Osteocyte (in vitro differentiated cells): ENCODE measurements around the gene CHST15. TPM values are rescaled to one million over a fixed set of nuclear protein-coding genes. Genes with fewer than 3 reads are reported as not detected.

Experiments used
- DNase-seq: peaks from one replicate; pipeline ENCODE4 v3.0.0; 2021; ENCODE audit warnings: mixed read lengths; ENCODE audit not compliant: unreplicated experiment; ENCODE audit errors: extremely low spot score
- H3K27ac Mint-ChIP-seq: one replicate; pipeline ENCODE4 v1.8.0; 2021; ENCODE audit warnings: mild to moderate bottlenecking, mixed read lengths; ENCODE audit not compliant: unreplicated experiment
- H3K27me3 Mint-ChIP-seq: one replicate; pipeline ENCODE4 v1.8.0; 2021; ENCODE audit warnings: mixed read lengths; ENCODE audit not compliant: unreplicated experiment
- H3K36me3 Mint-ChIP-seq: one replicate; pipeline ENCODE4 v1.8.0; 2021; ENCODE audit warnings: mixed read lengths; ENCODE audit not compliant: unreplicated experiment
- H3K4me1 Mint-ChIP-seq: one replicate; pipeline ENCODE4 v1.8.0; 2021; ENCODE audit warnings: mixed read lengths; ENCODE audit not compliant: unreplicated experiment
- H3K4me3 Mint-ChIP-seq: one replicate; pipeline ENCODE4 v1.8.0; 2021; ENCODE audit warnings: mild to moderate bottlenecking, moderate library complexity, mixed read lengths; ENCODE audit not compliant: unreplicated experiment
- H3K9me3 Mint-ChIP-seq: one replicate; pipeline ENCODE4 v1.8.0; 2021; ENCODE audit warnings: mixed read lengths; ENCODE audit not compliant: unreplicated experiment
- CTCF ChIP-seq: fragments of 200-600 bp; sonication (generic); IDR thresholded peaks from 2 replicates; pipeline ENCODE4 v1.5.0; 2021; ENCODE audit warnings: antibody characterized with exemption, mild to moderate bottlenecking, moderate library complexity
- total RNA-seq: library from RNA; stranded (reverse); gene quantifications from 2 replicates; pipeline ENCODE4 v1.2.1, GENCODE V29; 2021

The CHST15 gene
- total RNA-seq, 1 donor from 2014 or later: 66.3 TPM

- Mint-ChIP-seq H3K27me3 (no peaks in the 10 kb centered on the region), H3K4me3 (no peak overlapping the region), H3K36me3 (peaks cover 6% of the 10 kb centered on the region), H3K27ac (no peak overlapping the region), H3K9me3 (no peaks in the 10 kb centered on the region), H3K4me1 (peaks cover 59% of the 10 kb centered on the region)
- no peak for TF ChIP-seq CTCF
- no peak for DNase-seq
Observed at GRCh38 chr10:123999261-123999660, 94.1 kb downstream of the CHST15 start.

- peak; percentile 42 for DNase-seq
- Mint-ChIP-seq H3K27ac (peak overlapping the region; percentile 81), H3K9me3 (no peaks in the 10 kb centered on the region), H3K27me3 (peaks cover 4% of the 10 kb centered on the region), H3K4me3 (no peak overlapping the region), H3K4me1 (peaks cover 59% of the 10 kb centered on the region), H3K36me3 (peaks cover 4% of the 10 kb centered on the region)
- no peak for TF ChIP-seq CTCF
Observed at GRCh38 chr10:123998197-123999141, 94.9 kb downstream of the CHST15 start.

GRCh38 chr10:123997486-123998196 lies 95.8 kb downstream of the CHST15 start:
- DNase-seq: peak; percentile 82

GRCh38 chr10:123997013-123997412 lies 96.4 kb downstream of the CHST15 start:
- Mint-ChIP-seq H3K27ac (peak overlapping the region; percentile 91), H3K36me3 (peaks cover 4% of the 10 kb centered on the region), H3K9me3 (no peaks in the 10 kb centered on the region), H3K4me3 (no peak overlapping the region), H3K27me3 (peaks cover 5% of the 10 kb centered on the region), H3K4me1 (peaks cover 59% of the 10 kb centered on the region)
- TF ChIP-seq CTCF: no peak
- no peak for DNase-seq

More at GRCh38 chr10:123997486-123998196, 95.8 kb downstream of the CHST15 start:
- H3K36me3 Mint-ChIP-seq: peaks cover 4% of the 10 kb centered on the region
- no peak overlapping the region for H3K4me3 Mint-ChIP-seq
- no peak for TF ChIP-seq CTCF
- peaks cover 59% of the 10 kb centered on the region for H3K4me1 Mint-ChIP-seq
- H3K27me3 Mint-ChIP-seq: peaks cover 5% of the 10 kb centered on the region
- H3K9me3 Mint-ChIP-seq: no peaks in the 10 kb centered on the region
- peak overlapping the region; percentile 91 for H3K27ac Mint-ChIP-seq

GRCh38 chr10:123996302-123996701 lies 97.1 kb downstream of the CHST15 start:
- TF ChIP-seq CTCF: no peak
- Mint-ChIP-seq H3K4me1 (peaks cover 56% of the 10 kb centered on the region), H3K36me3 (peaks cover 3% of the 10 kb centered on the region), H3K4me3 (no peak overlapping the region), H3K27ac (peak overlapping the region; percentile 81), H3K27me3 (peaks cover 6% of the 10 kb centered on the region), H3K9me3 (no peaks in the 10 kb centered on the region)
- DNase-seq: no peak
